Measurements from ENCODE around the gene PPFIA4.

Gene PPFIA4

GRCh38 chr1:203089001-203089650 lies 62.8 kb downstream of the PPFIA4 start:
- no peaks in the 10 kb centered on the region for H3K27me3 ChIP-seq
- H3K4me1 ChIP-seq (ENCODE audit: control insufficient read depth in 1 of 2, insufficient read depth in 1 of 2, low read depth in 1 of 2, low read length in 1 of 2) = no peaks in the 10 kb centered on the region
- no peaks in the 10 kb centered on the region for H3K9me3 ChIP-seq
- H3K27ac ChIP-seq = no peak overlapping the region
- no peak overlapping the region for H3K4me3 ChIP-seq (ENCODE audit: low read depth in 1 of 2, low read length in 1 of 2)
- no peak for TF ChIP-seq CTCF (IDR thresholded peaks at IDR 0.05)
- H3K36me3 ChIP-seq = no peaks in the 10 kb centered on the region

DNA sequence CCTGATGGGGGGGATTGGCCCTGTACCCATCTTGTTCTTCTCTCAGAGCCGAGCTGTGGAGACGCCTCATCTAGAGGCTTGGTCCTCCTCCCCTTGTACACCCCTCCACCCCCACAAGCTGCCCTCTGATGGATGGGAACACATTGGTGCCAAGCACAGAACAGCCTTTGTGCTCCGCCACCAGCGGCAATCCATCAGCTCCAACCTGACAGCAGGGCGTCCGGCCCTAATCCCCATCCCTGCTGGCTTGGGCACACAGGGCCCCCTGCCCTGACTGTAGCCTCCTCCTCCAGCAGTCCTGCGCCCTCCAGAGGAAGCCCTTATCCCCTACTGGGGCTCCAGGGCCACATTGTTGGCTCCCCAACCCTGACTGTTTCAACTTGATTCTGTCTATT lies 63.4 kb downstream of the PPFIA4 start:
- no peaks in the 10 kb centered on the region for H3K36me3 ChIP-seq
- no peaks in the 10 kb centered on the region for H3K9me3 ChIP-seq
- TF ChIP-seq CTCF (IDR thresholded peaks at IDR 0.05) = no peak
- H3K27me3 ChIP-seq = no peaks in the 10 kb centered on the region
- H3K4me3 ChIP-seq (ENCODE audit: low read depth in 1 of 2, low read length in 1 of 2) = no peak overlapping the region
- H3K27ac ChIP-seq = no peak overlapping the region
- no peaks in the 10 kb centered on the region for H3K4me1 ChIP-seq (ENCODE audit: control insufficient read depth in 1 of 2, insufficient read depth in 1 of 2, low read depth in 1 of 2, low read length in 1 of 2)

GRCh38 chr1:203090421-203091198 lies 64.3 kb downstream of the PPFIA4 start:
- Histone ChIP-seq H3K4me1 (ENCODE audit: control insufficient read depth in 1 of 2, insufficient read depth in 1 of 2, low read depth in 1 of 2, low read length in 1 of 2) (no peaks in the 10 kb centered on the region), H3K27ac (no peak overlapping the region), H3K9me3 (peaks cover 3% of the 10 kb centered on the region), H3K4me3 (ENCODE audit: low read depth in 1 of 2, low read length in 1 of 2) (no peak overlapping the region), H3K36me3 (no peaks in the 10 kb centered on the region), H3K27me3 (no peaks in the 10 kb centered on the region)
- TF ChIP-seq CTCF (IDR thresholded peaks at IDR 0.05) = no peak

DNA sequence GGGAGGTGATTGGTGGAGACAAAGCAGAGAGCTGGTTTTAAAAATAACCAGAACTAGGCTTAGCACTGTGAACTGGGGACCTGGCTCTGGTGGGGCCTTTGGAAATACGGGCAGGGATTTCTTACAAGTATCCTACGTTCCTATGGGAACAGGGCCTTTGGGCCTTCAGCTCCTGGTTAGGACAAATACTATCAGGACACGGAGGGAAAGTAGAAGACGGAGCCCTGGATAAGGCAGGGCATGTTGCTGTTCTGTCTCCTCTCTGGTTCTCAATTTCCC lies 64.8 kb downstream of the PPFIA4 start:
- H3K27me3 ChIP-seq = no peaks in the 10 kb centered on the region
- no peak for TF ChIP-seq CTCF (IDR thresholded peaks at IDR 0.05)
- H3K27ac ChIP-seq = no peak overlapping the region
- H3K4me1 ChIP-seq (ENCODE audit: control insufficient read depth in 1 of 2, insufficient read depth in 1 of 2, low read depth in 1 of 2, low read length in 1 of 2) = no peaks in the 10 kb centered on the region
- H3K36me3 ChIP-seq = no peaks in the 10 kb centered on the region
- H3K9me3 ChIP-seq = peaks cover 3% of the 10 kb centered on the region
- no peak overlapping the region for H3K4me3 ChIP-seq (ENCODE audit: low read depth in 1 of 2, low read length in 1 of 2)

- Histone ChIP-seq H3K36me3 (no peaks in the 10 kb centered on the region), H3K27ac (no peak overlapping the region), H3K27me3 (no peaks in the 10 kb centered on the region), H3K9me3 (peaks cover 3% of the 10 kb centered on the region), H3K4me3 (ENCODE audit: low read depth in 1 of 2, low read length in 1 of 2) (no peak overlapping the region), H3K4me1 (ENCODE audit: control insufficient read depth in 1 of 2, insufficient read depth in 1 of 2, low read depth in 1 of 2, low read length in 1 of 2) (no peaks in the 10 kb centered on the region)
- no peak for TF ChIP-seq CTCF (IDR thresholded peaks at IDR 0.05)
Observed at GRCh38 chr1:203091761-203092330, 65.6 kb downstream of the PPFIA4 start.

All from neutrophil (primary cell).